ENCODE results near the gene SH3PXD2A. TPM values are rescaled to one million over a fixed set of nuclear protein-coding genes. Genes with fewer than 3 reads are reported as not detected.
"Not testable (repeated sequence)": the region's sequence is repeated elsewhere in the genome, so short reads cannot be mapped to it uniquely, and the experiment has no call there.

The SH3PXD2A gene
- total RNA-seq, 2 experiments from 2014 or later, result 10.2 to 10.9 TPM

- Mint-ChIP-seq H3K4me1 (peaks cover 2% of the 10 kb centered on the region), H3K27me3 (peaks cover 8% of the 10 kb centered on the region), H3K4me3 (no peak overlapping the region), H3K9me3 (no peaks in the 10 kb centered on the region), H3K36me3 (no peaks in the 10 kb centered on the region), H3K27ac (no peak overlapping the region)
- no peak for DNase-seq
Measured at GRCh38 chr10:103820101-103821062, 35.0 kb downstream of the SH3PXD2A start.

- H3K27me3 Mint-ChIP-seq, result peaks cover 4% of the 10 kb centered on the region
- no peak overlapping the region for H3K27ac Mint-ChIP-seq
- no peak overlapping the region for H3K4me3 Mint-ChIP-seq
- DNase-seq, result no peak
- no peaks in the 10 kb centered on the region for H3K9me3 Mint-ChIP-seq
- no peaks in the 10 kb centered on the region for H3K36me3 Mint-ChIP-seq
- H3K4me1 Mint-ChIP-seq, result peaks cover 2% of the 10 kb centered on the region
Measured at GRCh38 chr10:103819493-103819892, 35.9 kb downstream of the SH3PXD2A start.

- no peak overlapping the region for H3K4me3 Mint-ChIP-seq
- H3K27me3 Mint-ChIP-seq, result peaks cover 3% of the 10 kb centered on the region
- no peak overlapping the region for H3K27ac Mint-ChIP-seq
Measured at GRCh38 chr10:103818765-103819374, 36.5 kb downstream of the SH3PXD2A start.

GRCh38 chr10:103818105-103818504, 37.3 kb downstream of the SH3PXD2A start:
- H3K27ac Mint-ChIP-seq, result no peak overlapping the region
- no peaks in the 10 kb centered on the region for H3K9me3 Mint-ChIP-seq
- no peaks in the 10 kb centered on the region for H3K36me3 Mint-ChIP-seq
- peaks cover 2% of the 10 kb centered on the region for H3K4me1 Mint-ChIP-seq
- H3K4me3 Mint-ChIP-seq, result no peak overlapping the region
- DNase-seq, result no peak
- H3K27me3 Mint-ChIP-seq, result peaks cover 3% of the 10 kb centered on the region

More at GRCh38 chr10:103818765-103819374, 36.5 kb downstream of the SH3PXD2A start:
- H3K36me3 Mint-ChIP-seq, result no peaks in the 10 kb centered on the region
- no peak for DNase-seq
- H3K9me3 Mint-ChIP-seq, result no peaks in the 10 kb centered on the region
- H3K4me1 Mint-ChIP-seq, result peaks cover 2% of the 10 kb centered on the region

GRCh38 chr10:103816431-103816830, 38.9 kb downstream of the SH3PXD2A start:
- Mint-ChIP-seq H3K27me3 (peaks cover 3% of the 10 kb centered on the region), H3K4me1 (peaks cover 4% of the 10 kb centered on the region), H3K4me3 (no peak overlapping the region), H3K27ac (no peak overlapping the region), H3K9me3 (no peaks in the 10 kb centered on the region), H3K36me3 (no peaks in the 10 kb centered on the region)
- DNase-seq, result no peak

- H3K27ac Mint-ChIP-seq, result no peak overlapping the region
- peaks cover 4% of the 10 kb centered on the region for H3K4me1 Mint-ChIP-seq
- no peaks in the 10 kb centered on the region for H3K9me3 Mint-ChIP-seq
- no peaks in the 10 kb centered on the region for H3K36me3 Mint-ChIP-seq
- no peak overlapping the region for H3K4me3 Mint-ChIP-seq
- no peak for DNase-seq
- H3K27me3 Mint-ChIP-seq, result peaks cover 2% of the 10 kb centered on the region
Measured at GRCh38 chr10:103814626-103815370, 40.6 kb downstream of the SH3PXD2A start.

GRCh38 chr10:103814105-103814504, 41.3 kb downstream of the SH3PXD2A start:
- Mint-ChIP-seq H3K4me3 (no peak overlapping the region), H3K27ac (no peak overlapping the region), H3K27me3 (no peaks in the 10 kb centered on the region), H3K4me1 (peaks cover 4% of the 10 kb centered on the region), H3K9me3 (no peaks in the 10 kb centered on the region), H3K36me3 (no peaks in the 10 kb centered on the region)
- DNase-seq, result no peak

GRCh38 chr10:103813312-103813711, 42.1 kb downstream of the SH3PXD2A start:
- H3K36me3 Mint-ChIP-seq, result not testable (repeated sequence)

GRCh38 chr10:103812432-103812831, 42.9 kb downstream of the SH3PXD2A start:
- no peak overlapping the region for H3K27ac Mint-ChIP-seq
- peaks cover 4% of the 10 kb centered on the region for H3K4me1 Mint-ChIP-seq
- H3K9me3 Mint-ChIP-seq, result no peaks in the 10 kb centered on the region
- H3K27me3 Mint-ChIP-seq, result no peaks in the 10 kb centered on the region
- H3K4me3 Mint-ChIP-seq, result no peak overlapping the region
- no peak for DNase-seq
- no peaks in the 10 kb centered on the region for H3K36me3 Mint-ChIP-seq

More at GRCh38 chr10:103813312-103813711, 42.1 kb downstream of the SH3PXD2A start:
- H3K4me1 Mint-ChIP-seq, H3K4me3 Mint-ChIP-seq, H3K27ac Mint-ChIP-seq, DNase-seq, H3K9me3 Mint-ChIP-seq, H3K27me3 Mint-ChIP-seq: not testable (repeated sequence)

- DNase-seq, result no peak
- Mint-ChIP-seq H3K36me3 (no peaks in the 10 kb centered on the region), H3K27ac (no peak overlapping the region), H3K4me1 (peaks cover 4% of the 10 kb centered on the region), H3K9me3 (no peaks in the 10 kb centered on the region), H3K4me3 (no peak overlapping the region), H3K27me3 (no peaks in the 10 kb centered on the region)
Measured at GRCh38 chr10:103812004-103812403, 43.4 kb downstream of the SH3PXD2A start.

GRCh38 chr10:103811463-103811862, 43.9 kb downstream of the SH3PXD2A start:
- peaks cover 4% of the 10 kb centered on the region for H3K4me1 Mint-ChIP-seq

GRCh38 chr10:103808780-103809179, 46.6 kb downstream of the SH3PXD2A start:
- H3K27me3 Mint-ChIP-seq, result no peaks in the 10 kb centered on the region
- H3K4me3 Mint-ChIP-seq, result no peak overlapping the region
- H3K36me3 Mint-ChIP-seq, result no peaks in the 10 kb centered on the region
- H3K27ac Mint-ChIP-seq, result no peak overlapping the region
- H3K9me3 Mint-ChIP-seq, result no peaks in the 10 kb centered on the region
- DNase-seq, result no peak
- peaks cover 5% of the 10 kb centered on the region for H3K4me1 Mint-ChIP-seq

More at GRCh38 chr10:103811463-103811862, 43.9 kb downstream of the SH3PXD2A start:
- Mint-ChIP-seq H3K4me3 (no peak overlapping the region), H3K36me3 (no peaks in the 10 kb centered on the region), H3K9me3 (no peaks in the 10 kb centered on the region), H3K27ac (no peak overlapping the region), H3K27me3 (no peaks in the 10 kb centered on the region)
- no peak for DNase-seq

GRCh38 chr10:103807996-103808395, 47.4 kb downstream of the SH3PXD2A start:
- no peaks in the 10 kb centered on the region for H3K36me3 Mint-ChIP-seq
- no peaks in the 10 kb centered on the region for H3K9me3 Mint-ChIP-seq
- H3K27me3 Mint-ChIP-seq, result no peaks in the 10 kb centered on the region
- H3K4me1 Mint-ChIP-seq, result peaks cover 6% of the 10 kb centered on the region
- DNase-seq, result no peak
- no peak overlapping the region for H3K4me3 Mint-ChIP-seq
- H3K27ac Mint-ChIP-seq, result no peak overlapping the region

GRCh38 chr10:103806395-103807187, 48.8 kb downstream of the SH3PXD2A start:
- Mint-ChIP-seq H3K4me3 (no peak overlapping the region), H3K9me3 (no peaks in the 10 kb centered on the region), H3K27me3 (no peaks in the 10 kb centered on the region), H3K36me3 (no peaks in the 10 kb centered on the region), H3K4me1 (peaks cover 5% of the 10 kb centered on the region), H3K27ac (no peak overlapping the region)
- DNase-seq, result no peak
